KMS-11 (cell line): ENCODE data around the gene RREB1.

ENCODE experiments used
- H2AFZ ChIP-seq: fragments of 200-600 bp; sonication (generic); 2 replicates; pipeline ENCODE4 v1.6.1; 2016; ENCODE audit warnings: antibody characterized with exemption, mixed run types, low read depth
- H3K27ac ChIP-seq: fragments of 200-600 bp; sonication (generic); 2 replicates; pipeline ENCODE4 v1.6.1; 2016; ENCODE audit warnings: mild to moderate bottlenecking, mixed run types
- H3K27me3 ChIP-seq: fragments of 200-600 bp; sonication (generic); 2 replicates; pipeline ENCODE4 v1.6.1; 2017; ENCODE audit warnings: mild to moderate bottlenecking, low read depth, mixed run types, moderate library complexity; ENCODE audit not compliant: insufficient read depth
- H3K36me3 ChIP-seq: fragments of 200-600 bp; sonication (generic); 2 replicates; pipeline ENCODE4 v1.6.1; 2017; ENCODE audit warnings: mild to moderate bottlenecking, mixed run types; ENCODE audit not compliant: insufficient read depth
- H3K4me1 ChIP-seq: fragments of 200-600 bp; sonication (generic); 2 replicates; pipeline ENCODE4 v1.6.1; 2016; ENCODE audit warnings: mild to moderate bottlenecking, low read depth, mixed run types; ENCODE audit not compliant: poor library complexity, severe bottlenecking
- H3K4me2 ChIP-seq: fragments of 200-600 bp; sonication (generic); 2 replicates; pipeline ENCODE4 v1.7.0; 2016; ENCODE audit warnings: mild to moderate bottlenecking, mixed run types
- H3K4me3 ChIP-seq: fragments of 200-600 bp; sonication (generic); IDR thresholded peaks from 2 replicates; pipeline ENCODE4 v1.6.1; 2017; ENCODE audit warnings: low read depth, low read length, mixed read lengths; ENCODE audit not compliant: insufficient read depth
- H3K79me2 ChIP-seq: fragments of 200-600 bp; sonication (generic); 2 replicates; pipeline ENCODE4 v1.6.1; 2016; ENCODE audit warnings: low read depth, mixed run types; ENCODE audit not compliant: insufficient read depth
- H3K9ac ChIP-seq: fragments of 200-600 bp; sonication (generic); 2 replicates; pipeline ENCODE4 v1.6.1; 2016; ENCODE audit warnings: mild to moderate bottlenecking, mixed run types
- H4K20me1 ChIP-seq: fragments of 200-600 bp; sonication (generic); 2 replicates; pipeline ENCODE4 v1.6.1; 2016; ENCODE audit warnings: mild to moderate bottlenecking, mixed run types; ENCODE audit not compliant: insufficient read depth
- CTCF ChIP-seq: fragments of 200-600 bp; sonication (generic); conservative IDR thresholded peaks from 2 replicates; pipeline ENCODE4 v1.6.1; 2017; ENCODE audit warnings: low read depth, mild to moderate bottlenecking, antibody characterized with exemption, low read length, moderate library complexity, mixed read lengths

RREB1 gene

GRCh38 chr6:7122684-7123083 is 14.9 kb downstream of the RREB1 start:
- no peak overlapping the region for H2AFZ ChIP-seq
- no peaks in the 10 kb centered on the region for H3K27me3 ChIP-seq
- peak overlapping the region; percentile 33; the same call in 1 of the 2 replicates for H3K27ac ChIP-seq
- no peaks in the 10 kb centered on the region; the same call in 1 of the 2 replicates for H4K20me1 ChIP-seq
- H3K4me1 ChIP-seq = peaks cover 45% of the 10 kb centered on the region
- no peak for TF ChIP-seq CTCF
- H3K4me3 ChIP-seq = no peak overlapping the region
- H3K36me3 ChIP-seq = no peaks in the 10 kb centered on the region
- H3K9ac ChIP-seq = no peak overlapping the region
- H3K4me2 ChIP-seq = peak overlapping the region; percentile 21; the same call in 1 of the 2 replicates
- H3K79me2 ChIP-seq = peaks cover 81% of the 10 kb centered on the region

- no peaks in the 10 kb centered on the region; the same call in 1 of the 2 replicates for H4K20me1 ChIP-seq
- H3K4me3 ChIP-seq = no peak overlapping the region
- TF ChIP-seq CTCF = no peak
- peaks cover 45% of the 10 kb centered on the region for H3K4me1 ChIP-seq
- no peaks in the 10 kb centered on the region for H3K36me3 ChIP-seq
- no peak overlapping the region for H3K4me2 ChIP-seq
- no peak overlapping the region for H2AFZ ChIP-seq
- H3K9ac ChIP-seq = no peak overlapping the region
- peaks cover 82% of the 10 kb centered on the region for H3K79me2 ChIP-seq
- no peaks in the 10 kb centered on the region for H3K27me3 ChIP-seq
- H3K27ac ChIP-seq = no peak overlapping the region
Observed at GRCh38 chr6:7124114-7124513, 16.4 kb downstream of the RREB1 start.

- Histone ChIP-seq H4K20me1 (no peaks in the 10 kb centered on the region; the same call in 1 of the 2 replicates), H3K27me3 (no peaks in the 10 kb centered on the region), H3K4me2 (no peak overlapping the region; the same call in 1 of the 2 replicates), H3K9ac (no peak overlapping the region), H3K27ac (no peak overlapping the region; the same call in 1 of the 2 replicates), H3K79me2 (peaks cover 82% of the 10 kb centered on the region), H2AFZ (no peak overlapping the region), H3K4me3 (no peak overlapping the region), H3K36me3 (no peaks in the 10 kb centered on the region), H3K4me1 (peaks cover 49% of the 10 kb centered on the region)
- TF ChIP-seq CTCF = no peak
Observed at GRCh38 chr6:7124636-7125035, 16.9 kb downstream of the RREB1 start.

- no peaks in the 10 kb centered on the region for H3K27me3 ChIP-seq
- H3K27ac ChIP-seq = no peak overlapping the region; the same call in 1 of the 2 replicates
- peak overlapping the region; percentile 25; the same call in 1 of the 2 replicates for H3K4me2 ChIP-seq
- H3K36me3 ChIP-seq = no peaks in the 10 kb centered on the region
- H3K79me2 ChIP-seq = peaks cover 77% of the 10 kb centered on the region
- TF ChIP-seq CTCF = no peak
- H3K4me3 ChIP-seq = no peak overlapping the region
- no peaks in the 10 kb centered on the region; the same call in 1 of the 2 replicates for H4K20me1 ChIP-seq
- H3K4me1 ChIP-seq = peaks cover 53% of the 10 kb centered on the region
- H2AFZ ChIP-seq = no peak overlapping the region
- H3K9ac ChIP-seq = no peak overlapping the region
Observed at GRCh38 chr6:7125290-7125689, 17.5 kb downstream of the RREB1 start.
